Activated CD4-positive, alpha-beta T cell treated with anti-CD3 and anti-CD28 coated beads, Interleukin-2, amount 50 U/mL, for 4 hours (primary cell): ENCODE measurements around the gene ATP8B1.
"Not testable (repeated sequence)": the region's sequence is repeated elsewhere in the genome, so short reads cannot be mapped to it uniquely, and the experiment has no call there.

Experiments used
- DNase-seq, 2 experiments: peaks; one replicate each; pipeline ENCODE4 v3.0.0-alpha.2; 2020

The ATP8B1 gene

GRCh38 chr18:57759650-57760049 lies 43.5 kb downstream of the ATP8B1 start:
- DNase-seq = no peak

GRCh38 chr18:57755473-57756067 lies 47.5 kb downstream of the ATP8B1 start:
- no peak for DNase-seq

GRCh38 chr18:57754577-57755338 lies 48.4 kb downstream of the ATP8B1 start:
- DNase-seq = no peak

GRCh38 chr18:57753063-57753462 lies 50.1 kb downstream of the ATP8B1 start:
- DNase-seq = no peak

- no peak for DNase-seq
These were observed 53.5 kb downstream of the ATP8B1 start for GRCh38 chr18:57749604-57749970.

GRCh38 chr18:57748770-57749603 lies 54.1 kb downstream of the ATP8B1 start:
- DNase-seq = no peak

GRCh38 chr18:57747809-57748680 lies 55.1 kb downstream of the ATP8B1 start:
- no peak for DNase-seq

GRCh38 chr18:57744211-57744694 lies 58.9 kb downstream of the ATP8B1 start:
- DNase-seq = no peak

- DNase-seq = no peak
These were observed 60.1 kb downstream of the ATP8B1 start for GRCh38 chr18:57743008-57743407.

- DNase-seq = no peak
These were observed 61.8 kb downstream of the ATP8B1 start for GRCh38 chr18:57741273-57741672.

GRCh38 chr18:57738078-57738477 lies 65.0 kb downstream of the ATP8B1 start:
- no peak for DNase-seq

- DNase-seq = no peak
These were observed 65.6 kb downstream of the ATP8B1 start for GRCh38 chr18:57737400-57738060.

GRCh38 chr18:57735042-57735441 lies 68.1 kb downstream of the ATP8B1 start:
- not testable (repeated sequence) for DNase-seq

- no peak for DNase-seq
These were observed 69.3 kb downstream of the ATP8B1 start for GRCh38 chr18:57733861-57734260.

GRCh38 chr18:57730146-57730545 lies 73.0 kb downstream of the ATP8B1 start:
- no peak for DNase-seq

- DNase-seq = no peak
These were observed 74.1 kb downstream of the ATP8B1 start for GRCh38 chr18:57728941-57729511.

- no peak for DNase-seq
These were observed 74.9 kb downstream of the ATP8B1 start for GRCh38 chr18:57727952-57728807.

- not testable (repeated sequence) for DNase-seq
These were observed 83.7 kb downstream of the ATP8B1 start for GRCh38 chr18:57719211-57719935.

GRCh38 chr18:57716549-57716948 lies 86.6 kb downstream of the ATP8B1 start:
- no peak for DNase-seq

- DNase-seq = no peak
These were observed 87.4 kb downstream of the ATP8B1 start for GRCh38 chr18:57715671-57716070.
